BJ (cell line): Measurements from ENCODE around the gene PTBP3. TPM values are rescaled to one million over a fixed set of nuclear protein-coding genes. Genes with fewer than 3 reads are reported as not detected.

Experiments
- CTCF ChIA-PET: fragments of 350-600 bp; formaldehyde crosslinking; extraction: SDS; loops from one replicate; lab custom pipeline; 2021; ENCODE audit warnings: antibody characterized with exemption, inconsistent platforms; lab: Yijun Ruan, JAX
- POLR2A ChIA-PET: fragments of 300-600 bp; sonication (Branson Sonifier 250); formaldehyde crosslinking; extraction: SDS; loops from one replicate; lab custom pipeline; 2021; ENCODE audit warnings: antibody characterized with exemption; lab: Charles Lee
- DNase-seq: peaks from one replicate; pipeline ENCODE4 v3.0.0-alpha.2; 2011; ENCODE audit warnings: low read depth
- H3K27me3 ChIP-seq: 2 replicates; pipeline ENCODE4 v1.6.0; 2011; ENCODE audit warnings: low read length; ENCODE audit not compliant: control insufficient read depth, insufficient read depth
- H3K36me3 ChIP-seq: 2 replicates; pipeline ENCODE4 v1.5.1; 2011; ENCODE audit warnings: low read length; ENCODE audit not compliant: control insufficient read depth, insufficient read depth
- H3K4me3 ChIP-seq: 2 replicates; pipeline ENCODE4 v1.5.1; 2011; ENCODE audit warnings: low read depth, mild to moderate bottlenecking, control low read depth, low read length
- polyA plus RNA-seq: library from polyadenylated mRNA; depleted of rRNA; stranded (reverse); fragments of >200 nt; gene quantifications from 2 replicates; pipeline ENCODE4 v1.2.3, GENCODE V29; 2011
- TF ChIP-seq, protein P1 (sequence below): IDR thresholded peaks from 2 replicates; pipeline ENCODE4 v1.5.1; 2011; ENCODE audit warnings: low read depth, mild to moderate bottlenecking, control low read depth, inconsistent platforms, low read length, moderate library complexity; ENCODE audit not compliant: insufficient read depth

PTBP3 gene
- polyA plus RNA-seq, 1 experiment = 44.4 TPM

DNA sequence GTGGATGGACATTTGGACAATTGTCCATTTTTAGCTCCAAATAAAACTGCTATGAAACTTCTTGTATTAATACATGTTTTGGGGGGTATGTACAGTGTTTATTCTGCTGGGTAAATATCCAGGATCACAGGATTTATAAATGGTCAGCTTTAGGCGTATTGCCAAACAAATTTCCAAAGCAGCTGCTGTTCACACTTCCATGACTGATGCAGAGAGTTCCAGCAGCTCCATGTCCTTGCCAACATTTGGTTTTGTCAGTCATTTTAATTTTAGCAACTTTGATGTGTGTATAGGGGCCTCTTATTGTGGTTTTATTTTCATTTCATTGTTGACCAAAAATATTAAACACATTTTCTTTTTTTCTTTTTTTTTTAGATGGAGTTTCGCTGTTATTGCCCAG is 148.5 kb downstream of the PTBP3 start:
- TF ChIP-seq, protein P1, sequence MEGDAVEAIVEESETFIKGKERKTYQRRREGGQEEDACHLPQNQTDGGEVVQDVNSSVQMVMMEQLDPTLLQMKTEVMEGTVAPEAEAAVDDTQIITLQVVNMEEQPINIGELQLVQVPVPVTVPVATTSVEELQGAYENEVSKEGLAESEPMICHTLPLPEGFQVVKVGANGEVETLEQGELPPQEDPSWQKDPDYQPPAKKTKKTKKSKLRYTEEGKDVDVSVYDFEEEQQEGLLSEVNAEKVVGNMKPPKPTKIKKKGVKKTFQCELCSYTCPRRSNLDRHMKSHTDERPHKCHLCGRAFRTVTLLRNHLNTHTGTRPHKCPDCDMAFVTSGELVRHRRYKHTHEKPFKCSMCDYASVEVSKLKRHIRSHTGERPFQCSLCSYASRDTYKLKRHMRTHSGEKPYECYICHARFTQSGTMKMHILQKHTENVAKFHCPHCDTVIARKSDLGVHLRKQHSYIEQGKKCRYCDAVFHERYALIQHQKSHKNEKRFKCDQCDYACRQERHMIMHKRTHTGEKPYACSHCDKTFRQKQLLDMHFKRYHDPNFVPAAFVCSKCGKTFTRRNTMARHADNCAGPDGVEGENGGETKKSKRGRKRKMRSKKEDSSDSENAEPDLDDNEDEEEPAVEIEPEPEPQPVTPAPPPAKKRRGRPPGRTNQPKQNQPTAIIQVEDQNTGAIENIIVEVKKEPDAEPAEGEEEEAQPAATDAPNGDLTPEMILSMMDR = no peak
- ChIA-PET POLR2A (no interaction called here), CTCF (interaction anchor here (0.6 to 1.6 kb wide), 2 partner anchors 15 to 1988 kb away, joined by 3 to 5 read pairs; no protein-coding TSS in a partner anchor)
- no peaks in the 10 kb centered on the region for H3K36me3 ChIP-seq
- DNase-seq = no peak
- H3K4me3 ChIP-seq = no peak overlapping the region
- H3K27me3 ChIP-seq = no peaks in the 10 kb centered on the region

DNA sequence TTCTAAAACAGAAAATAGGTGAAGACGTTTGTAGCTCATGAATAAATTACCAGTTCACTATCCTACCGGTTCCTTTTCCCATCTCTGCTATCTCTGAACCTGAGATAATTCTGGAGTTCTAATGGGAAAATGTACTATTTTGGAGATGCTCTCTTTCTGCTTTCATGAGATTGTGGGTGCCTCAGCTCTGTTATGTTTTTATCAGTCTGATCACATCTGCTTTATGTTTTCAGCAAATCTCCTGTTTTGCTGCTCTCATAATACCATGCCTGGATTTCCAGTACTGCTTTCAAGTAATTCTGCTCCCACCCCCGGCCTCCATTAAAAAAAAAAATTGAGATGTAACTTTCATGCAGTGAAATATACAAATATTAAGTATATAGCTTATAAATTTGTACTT is 149.2 kb downstream of the PTBP3 start:
- Histone ChIP-seq H3K27me3 (no peaks in the 10 kb centered on the region), H3K36me3 (no peaks in the 10 kb centered on the region), H3K4me3 (no peak overlapping the region)
- ChIA-PET POLR2A (no interaction called here), CTCF (interaction anchor here (0.6 to 1.6 kb wide), 2 partner anchors 16 to 1989 kb away, joined by 3 to 5 read pairs; no protein-coding TSS in a partner anchor)
- DNase-seq = no peak
- TF ChIP-seq, protein P1 = no peak

DNA sequence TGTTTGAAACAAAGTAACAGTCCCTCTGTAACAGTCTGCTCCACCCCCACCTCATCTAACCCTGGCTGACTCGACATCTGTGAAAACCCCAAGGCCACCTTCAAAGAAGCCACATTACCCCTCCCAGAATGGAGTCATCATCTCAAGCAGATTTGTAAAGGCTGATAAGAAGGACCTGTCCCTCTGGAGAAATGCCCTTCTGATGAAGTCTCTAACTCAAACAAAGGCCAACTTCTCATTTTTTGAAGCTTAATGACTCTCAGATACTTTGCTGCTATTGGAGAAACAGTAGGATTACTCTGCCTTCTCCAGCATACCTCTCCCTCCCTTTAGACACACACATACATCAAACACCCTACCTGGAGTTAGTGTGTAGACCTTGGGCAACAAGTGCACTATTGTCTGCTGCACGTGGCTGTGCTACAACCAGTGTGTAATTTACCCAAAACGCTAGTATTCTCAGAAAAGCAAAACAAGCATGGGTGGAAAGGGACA is 153.0 kb downstream of the PTBP3 start:
- CTCF ChIA-PET = no interaction called here
- Histone ChIP-seq H3K36me3 (no peaks in the 10 kb centered on the region), H3K27me3 (no peaks in the 10 kb centered on the region), H3K4me3 (no peak overlapping the region)
- TF ChIP-seq, protein P1 = no peak
- POLR2A ChIA-PET = no interaction called here
- peak; percentile 22 for DNase-seq

DNA sequence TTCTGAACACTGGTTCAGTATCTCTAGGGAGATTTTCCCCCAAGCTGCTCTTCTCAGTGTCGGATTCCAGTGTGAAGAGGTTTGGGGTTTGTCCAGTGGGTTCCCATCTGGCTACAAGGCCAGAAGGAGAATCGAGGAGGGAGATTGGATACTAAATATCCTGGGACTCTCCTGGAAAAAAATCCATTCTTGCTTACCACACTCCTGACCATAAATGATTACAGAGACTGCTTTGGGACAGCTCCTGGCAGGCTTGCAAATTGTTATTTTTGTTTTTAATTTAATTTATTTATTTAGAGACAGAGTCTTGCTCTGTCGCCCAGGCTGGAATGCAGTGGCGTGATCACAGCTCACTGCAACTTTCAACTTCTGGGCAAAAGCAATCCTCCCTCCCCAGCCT is 153.6 kb downstream of the PTBP3 start:
- TF ChIP-seq, protein P1 = no peak
- DNase-seq = peak; percentile 31
- H3K27me3 ChIP-seq = no peaks in the 10 kb centered on the region
- POLR2A ChIA-PET = interaction anchor here (0.8 kb wide), 1 partner anchor 26 kb away, joined by 6 read pairs; no protein-coding TSS in a partner anchor
- CTCF ChIA-PET = interaction anchor here (0.9 kb wide), 1 partner anchor 28 kb away, joined by 4 read pairs; no protein-coding TSS in a partner anchor
- H3K4me3 ChIP-seq = no peak overlapping the region
- H3K36me3 ChIP-seq = no peaks in the 10 kb centered on the region

DNA sequence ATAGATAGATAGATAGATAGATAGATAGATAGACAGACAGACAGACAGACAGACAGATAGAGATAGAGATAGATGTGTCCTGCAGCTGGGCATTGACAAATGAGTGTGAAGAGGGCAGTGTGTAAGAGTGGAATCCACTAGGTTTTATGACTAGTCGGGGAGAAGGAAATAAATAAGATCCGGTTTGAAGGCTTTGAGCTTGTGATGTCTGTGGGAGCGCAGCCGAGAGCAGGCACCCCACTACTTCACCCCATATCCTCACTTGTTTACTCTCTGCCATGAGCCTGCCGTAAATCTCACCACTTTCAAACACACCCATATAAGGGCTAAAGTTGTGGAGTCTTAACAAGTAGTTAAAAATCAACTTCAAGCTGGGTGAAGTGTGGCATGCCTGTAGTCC is 156.9 kb downstream of the PTBP3 start:
- CTCF ChIA-PET = interaction anchor here (0.7 to 1.5 kb wide), 3 partner anchors 11 to 161 kb away, joined by 3 to 9 read pairs (median 4); no protein-coding TSS in a partner anchor
- H3K4me3 ChIP-seq = no peak overlapping the region
- no peaks in the 10 kb centered on the region for H3K36me3 ChIP-seq
- POLR2A ChIA-PET = no interaction called here
- TF ChIP-seq, protein P1 = no peak
- H3K27me3 ChIP-seq = no peaks in the 10 kb centered on the region
- no peak for DNase-seq
